ENCODE results near the gene MEP1B.

The MEP1B gene

GRCh38 chr18:32252141-32252860 is 62.5 kb downstream of the MEP1B start:
- TF ChIP-seq CTCF (conservative IDR thresholded peaks at IDR 0.05; ENCODE audit: low read depth, low read length): no peak
- no peak for DNase-seq (ENCODE audit: low read depth)
- no peak overlapping the region for H3K4me3 ChIP-seq (ENCODE audit: low read depth, low read length)

GRCh38 chr18:32255570-32255969 is 65.7 kb downstream of the MEP1B start:
- no peak for DNase-seq (ENCODE audit: low read depth)
- no peak for TF ChIP-seq CTCF (conservative IDR thresholded peaks at IDR 0.05; ENCODE audit: low read depth, low read length)
- no peak overlapping the region for H3K4me3 ChIP-seq (ENCODE audit: low read depth, low read length)

- no peak for TF ChIP-seq CTCF (conservative IDR thresholded peaks at IDR 0.05; ENCODE audit: low read depth, low read length)
- no peak overlapping the region for H3K4me3 ChIP-seq (ENCODE audit: low read depth, low read length)
- DNase-seq (ENCODE audit: low read depth): no peak
Observed at GRCh38 chr18:32257084-32257785, 67.4 kb downstream of the MEP1B start.

GRCh38 chr18:32258148-32258547 is 68.3 kb downstream of the MEP1B start:
- TF ChIP-seq CTCF (conservative IDR thresholded peaks at IDR 0.05; ENCODE audit: low read depth, low read length): no peak
- H3K4me3 ChIP-seq (ENCODE audit: low read depth, low read length): no peak overlapping the region
- no peak for DNase-seq (ENCODE audit: low read depth)

GRCh38 chr18:32258558-32259204 is 68.8 kb downstream of the MEP1B start:
- no peak for DNase-seq (ENCODE audit: low read depth)
- TF ChIP-seq CTCF (conservative IDR thresholded peaks at IDR 0.05; ENCODE audit: low read depth, low read length): no peak
- H3K4me3 ChIP-seq (ENCODE audit: low read depth, low read length): no peak overlapping the region

GRCh38 chr18:32259553-32259952 is 69.7 kb downstream of the MEP1B start:
- no peak for TF ChIP-seq CTCF (conservative IDR thresholded peaks at IDR 0.05; ENCODE audit: low read depth, low read length)
- no peak overlapping the region for H3K4me3 ChIP-seq (ENCODE audit: low read depth, low read length)
- DNase-seq (ENCODE audit: low read depth): no peak
